Keratinocyte (primary cell): Measurements from ENCODE around the gene STIM1. TPM values are rescaled to one million over a fixed set of nuclear protein-coding genes. Genes with fewer than 3 reads are reported as not detected.
A peak's percentile ranks its signal among the peaks of the same experiment; 100 is the strongest.

Experiments
- DNase-seq: peaks from one replicate; pipeline ENCODE4 v3.0.0-alpha.2; 2011; ENCODE audit warnings: low read depth, missing footprints, low spot score
- FAIRE-seq: peaks from 2 replicates; lab custom pipeline; 2011; peaks lifted over from hg19 to GRCh38; lab: Jason Lieb, UNC
- H2AFZ ChIP-seq: 2 replicates; pipeline ENCODE4 v1.6.0; 2012; ENCODE audit warnings: low read length, control low read depth, inconsistent platforms; ENCODE audit not compliant: control insufficient read depth
- H3K27ac ChIP-seq: 2 replicates; pipeline ENCODE4 v1.5.1; 2011; ENCODE audit warnings: low read length; ENCODE audit not compliant: control insufficient read depth, insufficient read depth
- H3K27me3 ChIP-seq: 3 replicates; pipeline ENCODE4 v1.6.0; 2011; ENCODE audit warnings: low read length; ENCODE audit not compliant: control insufficient read depth, insufficient read depth; ENCODE audit errors: extremely low read depth
- H3K36me3 ChIP-seq, 2 experiments: 2 replicates in 1 of 2; 3 replicates in 1 of 2; pipeline ENCODE4 v1.5.1; 2011; ENCODE audit warnings: low read length in 2 of 2, mild to moderate bottlenecking in 1 of 2; ENCODE audit not compliant: control insufficient read depth in 2 of 2, insufficient read depth in 2 of 2; ENCODE audit errors: extremely low read depth in 1 of 2
- H3K4me1 ChIP-seq: 3 replicates; pipeline ENCODE4 v1.5.1; 2011; ENCODE audit warnings: low read length; ENCODE audit not compliant: control insufficient read depth, insufficient read depth; ENCODE audit errors: extremely low read depth
- H3K4me2 ChIP-seq: 3 replicates; pipeline ENCODE4 v1.6.0; 2011; ENCODE audit warnings: low read depth, low read length; ENCODE audit not compliant: control insufficient read depth, insufficient read depth; ENCODE audit errors: extremely low read depth
- H3K4me3 ChIP-seq, 3 experiments: fragments of 200-600 bp in 1 of 3; sonication (generic) in 1 of 3; 2 replicates in 2 of 3; 3 replicates in 1 of 3; pipeline ENCODE4 v1.5.1; 2011 to 2016; ENCODE audit warnings: low read length in 3 of 3, mild to moderate bottlenecking in 3 of 3, control low read depth in 2 of 3, inconsistent platforms in 1 of 3, low read depth in 1 of 3, mixed read lengths in 1 of 3, mixed run types in 1 of 3, moderate library complexity in 1 of 3; ENCODE audit not compliant: control insufficient read depth in 2 of 3, insufficient read depth in 2 of 3; ENCODE audit errors: extremely low read depth in 1 of 3
- H3K79me2 ChIP-seq: 2 replicates; pipeline ENCODE4 v1.6.0; 2012; ENCODE audit warnings: low read length; ENCODE audit not compliant: control insufficient read depth, insufficient read depth
- H3K9ac ChIP-seq: 3 replicates; pipeline ENCODE4 v1.6.0; 2011; ENCODE audit warnings: low read length; ENCODE audit not compliant: control insufficient read depth, insufficient read depth; ENCODE audit errors: extremely low read depth
- H3K9me1 ChIP-seq: 3 replicates; pipeline ENCODE4 v1.6.0; 2011; ENCODE audit warnings: low read length; ENCODE audit not compliant: control insufficient read depth, insufficient read depth; ENCODE audit errors: extremely low read depth
- H3K9me3 ChIP-seq: 2 replicates; pipeline ENCODE4 v1.5.1; 2012; ENCODE audit warnings: low read depth, low read length; ENCODE audit not compliant: control insufficient read depth
- H4K20me1 ChIP-seq: 3 replicates; pipeline ENCODE4 v1.6.0; 2011; ENCODE audit warnings: low read length; ENCODE audit not compliant: control insufficient read depth, insufficient read depth; ENCODE audit errors: extremely low read depth
- EZH2 ChIP-seq: IDR thresholded peaks from one replicate; pipeline ENCODE4 v1.6.1; 2012; ENCODE audit warnings: inconsistent platforms, mild to moderate bottlenecking, low read length, moderate library complexity
- dilution Hi-C: fragments of 300-500 bp; cut with MboI; formaldehyde crosslinking; loops from one replicate; pipeline ENCODE4 v1.7.0; 2020; ENCODE audit warnings: low sequenced_read_pairs; ENCODE audit not compliant: extremely low pct_ligation_motif_present
- polyA plus RNA-seq, 5 experiments: library from polyadenylated mRNA; depleted of rRNA in 3 of 5; stranded (reverse) in 3 of 5; stranded (forward) in 1 of 5; unstranded in 1 of 5; fragments of >200 nt; gene quantifications; 1 replicate in 1 of 5; 2 replicates in 3 of 5; 3 replicates in 1 of 5; pipeline versions ENCODE4 v1.2.1 to v1.2.3, GENCODE V29; 2011 to 2012; ENCODE audit warnings: missing spikeins in 2 of 5, low read depth in 1 of 5, low replicate concordance in 1 of 5
- TF ChIP-seq, protein P1 (sequence below), 3 experiments: IDR thresholded peaks in 1 of 3; conservative IDR thresholded peaks in 1 of 3; optimal IDR thresholded peaks in 1 of 3; 2 replicates in 2 of 3; 3 replicates in 1 of 3; pipeline versions ENCODE3 to v1.5.1; 2011; ENCODE audit warnings: low read length in 3 of 3, mild to moderate bottlenecking in 3 of 3, moderate library complexity in 2 of 3, control low read depth in 1 of 3, inconsistent platforms in 1 of 3; ENCODE audit not compliant: insufficient read depth in 2 of 3; ENCODE audit errors: extremely low read depth in 1 of 3

STIM1 gene
- polyA plus RNA-seq, 1 donor (not counting 4 experiments of a cell fraction or from before 2014, with no cell fraction given), result 23.7 TPM

DNA sequence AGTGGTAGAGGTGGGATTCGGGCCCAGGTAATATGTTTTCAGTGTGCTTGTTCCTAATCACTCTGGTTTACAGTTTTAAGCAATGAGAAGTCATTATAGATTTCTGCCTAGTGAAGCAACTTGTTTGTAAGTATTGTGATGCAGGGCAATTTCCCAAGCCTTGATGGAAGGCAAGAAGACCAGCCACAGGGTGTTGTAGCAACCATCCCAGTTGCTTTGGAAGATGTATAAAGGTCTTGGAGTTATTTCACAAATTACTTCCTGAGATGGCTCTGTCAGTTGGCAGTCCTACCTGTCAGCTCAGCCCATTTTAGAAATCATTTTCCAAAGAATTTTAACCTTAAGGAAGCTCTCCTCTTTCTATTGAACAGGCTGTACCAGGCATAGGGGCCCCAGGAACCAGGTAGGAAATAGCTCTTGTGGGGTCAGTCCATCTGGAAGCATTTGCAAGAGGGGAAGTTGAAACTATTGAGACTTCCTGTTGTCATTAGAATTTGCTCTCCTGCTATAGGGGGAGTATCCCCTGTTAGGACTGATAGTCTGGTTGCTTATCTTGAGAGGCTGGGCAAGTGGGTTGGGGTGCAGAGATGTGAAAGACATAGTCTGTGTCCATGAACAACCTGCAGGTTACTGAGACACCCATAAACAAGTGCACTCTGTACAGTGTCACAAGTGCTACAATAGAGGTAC, 47.9 kb downstream of the STIM1 start:
- DNase-seq (no peak), FAIRE-seq (no peak)
- TF ChIP-seq, protein P1, sequence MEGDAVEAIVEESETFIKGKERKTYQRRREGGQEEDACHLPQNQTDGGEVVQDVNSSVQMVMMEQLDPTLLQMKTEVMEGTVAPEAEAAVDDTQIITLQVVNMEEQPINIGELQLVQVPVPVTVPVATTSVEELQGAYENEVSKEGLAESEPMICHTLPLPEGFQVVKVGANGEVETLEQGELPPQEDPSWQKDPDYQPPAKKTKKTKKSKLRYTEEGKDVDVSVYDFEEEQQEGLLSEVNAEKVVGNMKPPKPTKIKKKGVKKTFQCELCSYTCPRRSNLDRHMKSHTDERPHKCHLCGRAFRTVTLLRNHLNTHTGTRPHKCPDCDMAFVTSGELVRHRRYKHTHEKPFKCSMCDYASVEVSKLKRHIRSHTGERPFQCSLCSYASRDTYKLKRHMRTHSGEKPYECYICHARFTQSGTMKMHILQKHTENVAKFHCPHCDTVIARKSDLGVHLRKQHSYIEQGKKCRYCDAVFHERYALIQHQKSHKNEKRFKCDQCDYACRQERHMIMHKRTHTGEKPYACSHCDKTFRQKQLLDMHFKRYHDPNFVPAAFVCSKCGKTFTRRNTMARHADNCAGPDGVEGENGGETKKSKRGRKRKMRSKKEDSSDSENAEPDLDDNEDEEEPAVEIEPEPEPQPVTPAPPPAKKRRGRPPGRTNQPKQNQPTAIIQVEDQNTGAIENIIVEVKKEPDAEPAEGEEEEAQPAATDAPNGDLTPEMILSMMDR (optimal IDR thresholded peaks at IDR 0.05 in 1 of 3, IDR thresholded peaks at IDR 0.05 in 1 of 3, conservative IDR thresholded peaks at IDR 0.05 in 1 of 3; ENCODE audit: extremely low read depth in 1 of 3, insufficient read depth in 2 of 3, low read length in 3 of 3), result no peak
- TF ChIP-seq EZH2, result no peak
- dilution Hi-C loops, result no loop called here
- no peak overlapping the region for H3K27ac ChIP-seq
- H3K79me2 ChIP-seq, result peaks cover 27% of the 10 kb centered on the region
- no peak overlapping the region for H3K4me3 ChIP-seq
- no peak overlapping the region for H2AFZ ChIP-seq
- no peaks in the 10 kb centered on the region for H3K9me3 ChIP-seq
- no peaks in the 10 kb centered on the region for H3K36me3 ChIP-seq
- H4K20me1 ChIP-seq, result no peaks in the 10 kb centered on the region
- H3K27me3 ChIP-seq, result no peaks in the 10 kb centered on the region
- no peak overlapping the region for H3K9ac ChIP-seq
- H3K4me1 ChIP-seq, result peaks cover 49% of the 10 kb centered on the region
- H3K4me2 ChIP-seq, result no peak overlapping the region
- H3K9me1 ChIP-seq, result no peaks in the 10 kb centered on the region

DNA sequence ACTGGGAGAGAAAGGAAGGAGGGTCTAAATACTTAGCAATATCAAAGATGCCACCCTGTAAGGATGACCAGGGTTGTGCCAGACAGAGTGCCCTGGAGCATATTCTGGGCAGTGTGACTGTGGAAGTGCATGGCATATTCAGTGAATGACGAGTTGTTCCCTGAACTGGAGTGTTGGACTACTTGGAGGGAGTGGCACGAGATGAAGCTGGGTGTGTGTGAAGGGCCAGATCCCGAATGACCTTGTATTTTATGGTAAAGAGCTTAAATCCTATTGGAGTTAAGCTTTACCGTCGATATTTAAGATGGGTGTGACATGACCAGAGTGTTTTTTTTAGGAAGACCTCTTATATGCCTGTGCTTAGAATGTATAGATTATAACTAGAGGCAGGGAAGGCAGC, 48.8 kb downstream of the STIM1 start:
- H3K79me2 ChIP-seq, result peaks cover 33% of the 10 kb centered on the region
- H3K27ac ChIP-seq, result peak overlapping the region; percentile 55
- H4K20me1 ChIP-seq, result no peaks in the 10 kb centered on the region
- no peaks in the 10 kb centered on the region for H3K9me3 ChIP-seq
- H3K4me2 ChIP-seq, result peak overlapping the region; percentile 81
- H3K4me3 ChIP-seq, result peak overlapping the region in 2 of 3 experiments; percentile 24 to 42
- FAIRE-seq, result peak; percentile 20
- no peak overlapping the region for H2AFZ ChIP-seq
- peaks cover 53% of the 10 kb centered on the region for H3K4me1 ChIP-seq
- dilution Hi-C loops, result no loop called here
- TF ChIP-seq, protein P1 (optimal IDR thresholded peaks at IDR 0.05 in 1 of 3, IDR thresholded peaks at IDR 0.05 in 1 of 3, conservative IDR thresholded peaks at IDR 0.05 in 1 of 3; ENCODE audit: extremely low read depth in 1 of 3, insufficient read depth in 2 of 3, low read length in 3 of 3), result no peak
- no peak for TF ChIP-seq EZH2
- peak overlapping the region; percentile 64 for H3K9ac ChIP-seq
- no peak for DNase-seq
- H3K27me3 ChIP-seq, result no peaks in the 10 kb centered on the region
- H3K9me1 ChIP-seq, result no peaks in the 10 kb centered on the region
- H3K36me3 ChIP-seq, result no peaks in the 10 kb centered on the region
